GM12891 (cell line): ENCODE results near the gene SYPL1.

Experiments used
- POLR2A ChIP-seq: IDR thresholded peaks from 2 replicates; pipeline ENCODE4 v1.6.1; 2011; ENCODE audit warnings: low read depth, low read length, control low read depth
- SPI1 ChIP-seq: IDR thresholded peaks from 2 replicates; pipeline ENCODE4 v1.6.1; 2011; ENCODE audit warnings: low read depth, low read length, control low read depth
- TAF1 ChIP-seq: IDR thresholded peaks from 2 replicates; pipeline ENCODE4 v1.6.1; 2011; ENCODE audit warnings: low read depth, low read length, control low read depth

- no peak for TF ChIP-seq TAF1
- no peak for TF ChIP-seq POLR2A
- TF ChIP-seq SPI1, result no peak
Measured at GRCh38 chr7:106049139-106049752, 62.9 kb downstream of the SYPL1 start.
